ENCODE data around the gene OVCH1.

OVCH1 gene

DNA sequence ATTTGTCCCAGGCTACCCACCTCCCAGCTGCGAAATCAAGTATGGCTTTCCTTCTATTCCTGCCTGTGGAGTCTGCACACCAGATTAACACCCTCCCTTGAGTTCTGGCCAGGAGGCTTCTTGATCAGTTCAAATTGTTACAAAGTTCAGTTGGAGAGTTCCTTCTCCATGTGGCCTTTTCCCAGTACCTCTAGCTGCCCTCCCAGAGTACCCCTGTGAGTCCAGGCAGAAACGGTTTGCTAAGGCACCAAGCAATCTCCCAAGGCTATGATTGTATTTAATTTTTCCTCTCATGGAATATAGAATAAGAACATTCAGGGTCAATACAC is 66.8 kb downstream of the OVCH1 start:
- TF ChIP-seq, protein P1, sequence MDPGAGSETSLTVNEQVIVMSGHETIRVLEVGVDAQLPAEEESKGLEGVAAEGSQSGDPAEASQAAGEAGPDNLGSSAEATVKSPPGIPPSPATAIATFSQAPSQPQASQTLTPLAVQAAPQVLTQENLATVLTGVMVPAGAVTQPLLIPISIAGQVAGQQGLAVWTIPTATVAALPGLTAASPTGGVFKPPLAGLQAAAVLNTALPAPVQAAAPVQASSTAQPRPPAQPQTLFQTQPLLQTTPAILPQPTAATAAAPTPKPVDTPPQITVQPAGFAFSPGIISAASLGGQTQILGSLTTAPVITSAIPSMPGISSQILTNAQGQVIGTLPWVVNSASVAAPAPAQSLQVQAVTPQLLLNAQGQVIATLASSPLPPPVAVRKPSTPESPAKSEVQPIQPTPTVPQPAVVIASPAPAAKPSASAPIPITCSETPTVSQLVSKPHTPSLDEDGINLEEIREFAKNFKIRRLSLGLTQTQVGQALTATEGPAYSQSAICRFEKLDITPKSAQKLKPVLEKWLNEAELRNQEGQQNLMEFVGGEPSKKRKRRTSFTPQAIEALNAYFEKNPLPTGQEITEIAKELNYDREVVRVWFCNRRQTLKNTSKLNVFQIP (CRISPR knock-in tag; IDR thresholded peaks at IDR 0.05; ENCODE audit: borderline replicate concordance, low read depth) = no peak
- TF ChIP-seq PPARA (CRISPR knock-in tag; IDR thresholded peaks at IDR 0.05; ENCODE audit: borderline replicate concordance) = no peak
- TF ChIP-seq, protein P2, sequence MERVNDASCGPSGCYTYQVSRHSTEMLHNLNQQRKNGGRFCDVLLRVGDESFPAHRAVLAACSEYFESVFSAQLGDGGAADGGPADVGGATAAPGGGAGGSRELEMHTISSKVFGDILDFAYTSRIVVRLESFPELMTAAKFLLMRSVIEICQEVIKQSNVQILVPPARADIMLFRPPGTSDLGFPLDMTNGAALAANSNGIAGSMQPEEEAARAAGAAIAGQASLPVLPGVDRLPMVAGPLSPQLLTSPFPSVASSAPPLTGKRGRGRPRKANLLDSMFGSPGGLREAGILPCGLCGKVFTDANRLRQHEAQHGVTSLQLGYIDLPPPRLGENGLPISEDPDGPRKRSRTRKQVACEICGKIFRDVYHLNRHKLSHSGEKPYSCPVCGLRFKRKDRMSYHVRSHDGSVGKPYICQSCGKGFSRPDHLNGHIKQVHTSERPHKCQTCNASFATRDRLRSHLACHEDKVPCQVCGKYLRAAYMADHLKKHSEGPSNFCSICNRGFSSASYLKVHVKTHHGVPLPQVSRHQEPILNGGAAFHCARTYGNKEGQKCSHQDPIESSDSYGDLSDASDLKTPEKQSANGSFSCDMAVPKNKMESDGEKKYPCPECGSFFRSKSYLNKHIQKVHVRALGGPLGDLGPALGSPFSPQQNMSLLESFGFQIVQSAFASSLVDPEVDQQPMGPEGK (CRISPR knock-in tag; IDR thresholded peaks at IDR 0.05; ENCODE audit: borderline replicate concordance) = no peak
- TF ChIP-seq, protein P3, sequence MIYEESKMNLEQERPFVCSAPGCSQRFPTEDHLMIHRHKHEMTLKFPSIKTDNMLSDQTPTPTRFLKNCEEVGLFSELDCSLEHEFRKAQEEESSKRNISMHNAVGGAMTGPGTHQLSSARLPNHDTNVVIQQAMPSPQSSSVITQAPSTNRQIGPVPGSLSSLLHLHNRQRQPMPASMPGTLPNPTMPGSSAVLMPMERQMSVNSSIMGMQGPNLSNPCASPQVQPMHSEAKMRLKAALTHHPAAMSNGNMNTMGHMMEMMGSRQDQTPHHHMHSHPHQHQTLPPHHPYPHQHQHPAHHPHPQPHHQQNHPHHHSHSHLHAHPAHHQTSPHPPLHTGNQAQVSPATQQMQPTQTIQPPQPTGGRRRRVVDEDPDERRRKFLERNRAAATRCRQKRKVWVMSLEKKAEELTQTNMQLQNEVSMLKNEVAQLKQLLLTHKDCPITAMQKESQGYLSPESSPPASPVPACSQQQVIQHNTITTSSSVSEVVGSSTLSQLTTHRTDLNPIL (CRISPR knock-in tag; IDR thresholded peaks at IDR 0.05; ENCODE audit: low read depth) = no peak
- TF ChIP-seq GLIS3 (CRISPR knock-in tag; IDR thresholded peaks at IDR 0.05) = no peak
- no peak for TF ChIP-seq ZNF565 (CRISPR knock-in tag; conservative IDR thresholded peaks at IDR 0.05; ENCODE audit: low read depth)
- no peak for TF ChIP-seq ZFP3 (CRISPR knock-in tag; IDR thresholded peaks at IDR 0.05)
- no peak for TF ChIP-seq ZFP30 (CRISPR knock-in tag; IDR thresholded peaks at IDR 0.05)

DNA sequence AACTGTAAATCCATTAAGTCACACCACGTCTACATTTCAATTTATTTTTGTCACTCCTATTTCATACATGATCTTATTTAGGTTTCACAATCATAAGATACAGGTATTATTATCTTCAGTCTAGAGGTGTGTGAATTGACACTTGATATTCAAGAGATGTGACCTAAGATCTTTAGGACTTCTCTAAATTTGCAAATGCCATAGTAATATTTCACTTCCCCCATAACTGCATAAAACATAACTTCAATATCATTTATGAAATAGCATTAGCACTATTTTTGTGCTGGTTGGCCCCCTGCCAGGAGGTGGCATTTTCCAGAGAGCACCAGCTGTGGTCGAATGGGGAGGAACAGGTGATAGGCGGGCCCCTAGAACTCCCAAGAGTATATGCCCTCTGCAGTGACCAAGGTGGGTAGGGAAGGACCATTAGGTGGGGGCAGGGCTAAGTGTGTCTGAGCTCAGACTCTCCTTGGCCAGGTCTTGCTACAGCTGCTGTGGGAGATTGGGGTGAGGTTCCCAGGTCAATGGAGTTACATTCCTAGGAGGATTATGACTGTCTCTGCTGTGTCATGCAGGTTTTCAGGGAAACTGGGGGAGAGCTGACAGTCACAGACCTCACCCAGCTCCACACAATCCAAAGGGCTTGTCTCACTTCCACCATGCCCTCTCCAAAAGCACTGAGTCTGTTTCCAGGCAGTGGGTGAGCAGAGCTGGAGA is 67.3 kb downstream of the OVCH1 start:
- ATAC-seq = no peak
- TF ChIP-seq, protein P1 (CRISPR knock-in tag; IDR thresholded peaks at IDR 0.05; ENCODE audit: borderline replicate concordance, low read depth) = no peak
- TF ChIP-seq ZFP3 (CRISPR knock-in tag; IDR thresholded peaks at IDR 0.05) (no peak), TCF4 (CRISPR knock-in tag; IDR thresholded peaks at IDR 0.05; ENCODE audit: borderline replicate concordance) (no peak), BACH2 (CRISPR knock-in tag; IDR thresholded peaks at IDR 0.05; ENCODE audit: borderline replicate concordance) (no peak), ARNTL (CRISPR knock-in tag; IDR thresholded peaks at IDR 0.05; ENCODE audit: borderline replicate concordance, low read depth) (no peak), ZNF70 (CRISPR knock-in tag; IDR thresholded peaks at IDR 0.05) (no peak), OSR1 (CRISPR knock-in tag; IDR thresholded peaks at IDR 0.05) (no peak), ZC3H10 (CRISPR knock-in tag; IDR thresholded peaks at IDR 0.05) (no peak), GLIS3 (CRISPR knock-in tag; IDR thresholded peaks at IDR 0.05) (no peak), CSDC2 (CRISPR knock-in tag; IDR thresholded peaks at IDR 0.05) (no peak), RARB (CRISPR knock-in tag; IDR thresholded peaks at IDR 0.05) (no peak), ZNF8 (CRISPR knock-in tag; IDR thresholded peaks at IDR 0.05) (no peak)
- TF ChIP-seq, protein P4, sequence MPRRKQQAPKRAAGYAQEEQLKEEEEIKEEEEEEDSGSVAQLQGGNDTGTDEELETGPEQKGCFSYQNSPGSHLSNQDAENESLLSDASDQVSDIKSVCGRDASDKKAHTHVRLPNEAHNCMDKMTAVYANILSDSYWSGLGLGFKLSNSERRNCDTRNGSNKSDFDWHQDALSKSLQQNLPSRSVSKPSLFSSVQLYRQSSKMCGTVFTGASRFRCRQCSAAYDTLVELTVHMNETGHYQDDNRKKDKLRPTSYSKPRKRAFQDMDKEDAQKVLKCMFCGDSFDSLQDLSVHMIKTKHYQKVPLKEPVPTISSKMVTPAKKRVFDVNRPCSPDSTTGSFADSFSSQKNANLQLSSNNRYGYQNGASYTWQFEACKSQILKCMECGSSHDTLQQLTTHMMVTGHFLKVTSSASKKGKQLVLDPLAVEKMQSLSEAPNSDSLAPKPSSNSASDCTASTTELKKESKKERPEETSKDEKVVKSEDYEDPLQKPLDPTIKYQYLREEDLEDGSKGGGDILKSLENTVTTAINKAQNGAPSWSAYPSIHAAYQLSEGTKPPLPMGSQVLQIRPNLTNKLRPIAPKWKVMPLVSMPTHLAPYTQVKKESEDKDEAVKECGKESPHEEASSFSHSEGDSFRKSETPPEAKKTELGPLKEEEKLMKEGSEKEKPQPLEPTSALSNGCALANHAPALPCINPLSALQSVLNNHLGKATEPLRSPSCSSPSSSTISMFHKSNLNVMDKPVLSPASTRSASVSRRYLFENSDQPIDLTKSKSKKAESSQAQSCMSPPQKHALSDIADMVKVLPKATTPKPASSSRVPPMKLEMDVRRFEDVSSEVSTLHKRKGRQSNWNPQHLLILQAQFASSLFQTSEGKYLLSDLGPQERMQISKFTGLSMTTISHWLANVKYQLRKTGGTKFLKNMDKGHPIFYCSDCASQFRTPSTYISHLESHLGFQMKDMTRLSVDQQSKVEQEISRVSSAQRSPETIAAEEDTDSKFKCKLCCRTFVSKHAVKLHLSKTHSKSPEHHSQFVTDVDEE (CRISPR knock-in tag; IDR thresholded peaks at IDR 0.05) = no peak
- TF ChIP-seq, protein P3 (CRISPR knock-in tag; IDR thresholded peaks at IDR 0.05; ENCODE audit: low read depth) = no peak
- TF ChIP-seq, protein P2 (CRISPR knock-in tag; IDR thresholded peaks at IDR 0.05; ENCODE audit: borderline replicate concordance) = no peak

More for the DNA sequence above, 66.8 kb downstream of the OVCH1 start:
- no peak for ATAC-seq
